ENCODE measurements around the gene PDZRN3. TPM values are rescaled to one million over a fixed set of nuclear protein-coding genes. Genes with fewer than 3 reads are reported as not detected.

PDZRN3 gene
- total RNA-seq, 1 experiment from 2014 or later, result 5.2 TPM

DNA sequence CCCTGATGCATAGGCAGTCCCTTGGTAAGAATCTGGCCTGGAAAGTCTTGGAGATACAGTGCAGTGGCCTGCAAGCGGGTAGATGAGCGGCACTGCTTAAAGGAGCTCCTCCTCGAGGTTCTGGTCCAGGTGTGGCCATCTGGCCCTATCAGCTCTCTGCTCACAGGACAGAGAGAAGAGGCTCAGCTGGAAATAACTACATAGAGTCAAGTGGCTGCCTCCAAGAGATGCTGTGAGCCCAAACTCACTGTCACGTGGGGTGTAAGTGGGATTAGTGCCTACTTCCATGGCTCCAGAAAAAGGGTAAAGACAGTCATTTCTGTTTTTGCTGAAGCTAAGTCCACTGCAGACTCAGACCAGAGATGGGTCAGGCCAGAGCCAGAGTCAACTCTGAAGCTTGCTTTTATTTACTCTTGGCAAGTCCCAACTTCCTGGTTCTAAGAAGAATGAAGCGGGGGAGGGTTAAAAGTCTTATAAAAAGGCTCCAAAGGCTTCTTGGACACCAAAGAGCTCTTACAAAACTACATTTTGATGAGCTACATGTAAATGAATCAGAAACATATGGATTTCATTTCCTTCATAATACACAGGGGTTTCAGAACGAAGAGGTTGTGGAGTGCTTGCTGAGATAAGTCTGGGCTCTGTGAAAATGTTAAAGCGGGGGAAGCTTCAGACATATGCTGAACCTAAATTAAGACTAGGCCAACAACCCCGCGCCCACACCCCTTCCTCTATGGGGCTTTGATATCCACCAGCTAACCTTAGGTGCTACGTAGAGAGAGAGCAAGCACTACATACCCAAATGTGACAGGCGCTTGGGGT, 77.1 kb downstream of the PDZRN3 start:
- no peak for DNase-seq (ENCODE audit: low read depth, low spot score)
- in situ Hi-C loops (cut with HindIII; ENCODE audit: low pct_unique_long_range_greater_than_20kb, low sequenced_read_pairs), result no loop called here

DNA sequence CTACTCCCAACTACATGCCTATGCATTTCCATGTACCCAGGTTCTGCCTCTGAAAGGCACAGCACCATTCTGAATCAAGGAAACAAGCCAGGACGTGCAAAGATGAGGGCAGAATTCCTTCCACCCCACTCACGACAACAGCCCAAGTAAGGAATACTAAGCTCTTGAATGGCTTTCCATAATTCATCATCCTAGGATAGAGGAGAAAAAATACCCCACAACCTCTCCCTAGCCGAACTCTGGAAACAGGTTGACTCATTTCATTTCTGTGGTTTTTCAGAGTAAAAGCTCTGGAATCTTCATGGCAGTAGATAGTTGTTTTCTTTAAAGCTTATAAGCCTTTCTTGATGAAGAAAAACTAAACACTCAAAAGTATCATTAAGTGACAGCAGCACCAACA, 77.8 kb downstream of the PDZRN3 start:
- DNase-seq (ENCODE audit: low read depth, low spot score), result no peak

DNA sequence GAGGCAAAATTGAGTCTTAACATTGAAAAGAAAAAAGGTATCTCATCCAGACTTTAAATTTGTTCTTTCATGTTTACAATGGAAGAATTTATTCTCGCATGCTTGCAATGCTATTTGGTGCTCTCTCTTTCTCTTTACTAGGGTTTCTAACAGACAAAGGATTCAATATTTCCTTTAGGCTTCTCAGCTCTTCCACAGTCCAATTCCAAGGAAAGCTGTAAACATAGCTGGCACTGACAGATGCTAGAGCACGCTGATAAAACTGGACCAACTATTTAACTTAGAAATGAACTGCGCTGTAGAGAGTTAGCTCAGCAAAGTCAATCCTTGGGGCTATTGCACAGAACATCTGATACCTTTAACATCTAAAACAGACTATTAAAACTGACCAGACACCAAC, 81.3 kb downstream of the PDZRN3 start:
- DNase-seq (ENCODE audit: low read depth, low spot score), result no peak
- in situ Hi-C loops (cut with HindIII; ENCODE audit: low pct_unique_long_range_greater_than_20kb, low sequenced_read_pairs), result no loop called here

More for the DNA sequence above, 77.8 kb downstream of the PDZRN3 start:
- in situ Hi-C loops (cut with HindIII; ENCODE audit: low pct_unique_long_range_greater_than_20kb, low sequenced_read_pairs), result no loop called here

DNA sequence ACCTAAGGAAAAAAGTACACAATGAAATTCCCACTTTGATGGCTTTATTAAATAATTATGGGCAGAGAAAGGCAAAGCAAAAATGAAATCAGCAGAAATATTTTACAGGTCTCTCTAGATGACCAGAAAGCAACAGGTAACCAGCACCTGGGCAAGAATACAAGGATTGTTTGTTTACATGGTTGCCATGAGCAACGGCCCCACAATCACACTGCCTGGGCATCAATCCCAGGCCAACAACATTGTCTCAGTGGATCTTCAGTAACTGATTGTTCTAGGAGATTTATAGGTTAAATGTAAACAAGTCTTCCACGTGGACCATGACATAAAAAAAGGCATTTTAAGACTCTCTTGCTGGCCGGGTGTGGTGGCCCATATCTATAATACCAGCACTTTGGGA, 82.6 kb downstream of the PDZRN3 start:
- in situ Hi-C loops (cut with HindIII; ENCODE audit: low pct_unique_long_range_greater_than_20kb, low sequenced_read_pairs), result no loop called here
- DNase-seq (ENCODE audit: low read depth, low spot score), result no peak

DNA sequence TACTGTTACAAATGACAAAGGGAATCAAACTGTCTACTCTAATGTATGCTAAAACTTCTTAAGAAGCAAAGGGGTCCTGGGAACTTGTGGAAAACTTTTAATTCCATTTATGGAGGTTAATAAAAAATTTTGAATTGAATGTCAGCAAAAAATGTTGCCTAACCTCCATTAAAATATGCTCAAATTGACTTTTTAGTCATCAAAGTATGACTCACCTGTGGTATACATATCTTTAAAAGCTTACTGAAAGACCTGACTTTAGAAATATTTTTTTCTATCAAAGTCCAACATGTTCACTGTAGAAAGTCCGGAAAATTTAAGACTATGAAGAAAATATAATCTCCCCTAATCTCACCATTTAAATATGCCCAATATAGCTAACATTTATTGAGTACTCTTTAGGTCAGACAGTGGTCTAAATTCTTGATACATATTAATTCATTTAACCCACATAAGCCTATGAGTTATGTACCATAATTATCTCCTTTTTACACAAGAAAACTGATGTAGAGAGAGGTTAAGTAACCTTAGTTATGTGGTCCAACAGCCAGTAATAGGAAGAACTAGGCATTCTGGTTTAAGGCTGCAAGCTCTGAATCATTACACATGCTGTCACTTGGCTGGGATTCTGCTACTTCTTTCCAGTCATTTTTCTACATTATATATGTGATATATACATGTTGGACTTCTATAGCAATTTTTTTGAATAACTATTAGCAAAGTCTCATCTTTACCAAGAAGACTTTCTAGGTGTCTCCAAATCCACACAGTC, 83.6 kb downstream of the PDZRN3 start:
- in situ Hi-C loops (cut with HindIII; ENCODE audit: low pct_unique_long_range_greater_than_20kb, low sequenced_read_pairs), result no loop called here
- no peak for DNase-seq (ENCODE audit: low read depth, low spot score)

DNA sequence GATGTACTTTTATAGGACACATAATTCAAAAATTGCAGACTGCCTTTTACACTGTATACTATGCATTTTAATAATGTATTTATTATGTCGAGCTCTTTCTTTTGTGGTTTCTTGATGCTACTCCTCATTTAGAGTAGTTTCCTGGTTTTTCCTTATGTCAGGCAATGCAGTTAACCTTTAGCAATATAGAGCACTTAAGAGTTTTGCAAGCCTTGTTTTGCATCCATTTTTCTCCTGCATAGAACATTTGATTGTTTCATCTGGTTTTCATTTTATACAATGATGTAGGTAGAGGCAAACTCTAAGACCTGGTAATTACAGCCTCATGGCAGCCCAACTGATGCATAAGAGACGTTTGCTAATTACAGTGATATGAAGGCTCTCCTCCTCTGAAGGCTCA, 86.3 kb downstream of the PDZRN3 start:
- in situ Hi-C loops (cut with HindIII; ENCODE audit: low pct_unique_long_range_greater_than_20kb, low sequenced_read_pairs), result no loop called here
- DNase-seq (ENCODE audit: low read depth, low spot score), result no peak

DNA sequence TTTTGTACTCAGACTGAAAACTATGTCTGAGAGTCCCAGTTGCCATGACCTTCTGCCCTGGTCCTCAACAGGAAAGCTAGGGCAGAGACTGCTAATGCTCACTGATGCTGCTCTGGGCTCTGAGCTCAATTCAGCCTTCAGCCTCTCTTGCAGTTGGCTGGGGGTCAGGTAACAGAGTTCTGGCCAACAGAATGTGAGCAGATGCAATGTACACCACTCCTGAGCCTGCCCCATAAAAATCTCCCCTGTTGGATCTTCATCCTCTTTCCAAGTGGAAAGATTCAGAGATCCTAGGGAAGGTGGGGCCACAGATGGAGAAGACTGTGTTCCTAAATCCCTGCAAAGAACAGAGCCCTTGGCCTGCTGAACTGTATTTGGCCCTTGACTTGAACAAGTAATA, 87.8 kb downstream of the PDZRN3 start:
- in situ Hi-C loops (cut with HindIII; ENCODE audit: low pct_unique_long_range_greater_than_20kb, low sequenced_read_pairs), result no loop called here
- no peak for DNase-seq (ENCODE audit: low read depth, low spot score)

DNA sequence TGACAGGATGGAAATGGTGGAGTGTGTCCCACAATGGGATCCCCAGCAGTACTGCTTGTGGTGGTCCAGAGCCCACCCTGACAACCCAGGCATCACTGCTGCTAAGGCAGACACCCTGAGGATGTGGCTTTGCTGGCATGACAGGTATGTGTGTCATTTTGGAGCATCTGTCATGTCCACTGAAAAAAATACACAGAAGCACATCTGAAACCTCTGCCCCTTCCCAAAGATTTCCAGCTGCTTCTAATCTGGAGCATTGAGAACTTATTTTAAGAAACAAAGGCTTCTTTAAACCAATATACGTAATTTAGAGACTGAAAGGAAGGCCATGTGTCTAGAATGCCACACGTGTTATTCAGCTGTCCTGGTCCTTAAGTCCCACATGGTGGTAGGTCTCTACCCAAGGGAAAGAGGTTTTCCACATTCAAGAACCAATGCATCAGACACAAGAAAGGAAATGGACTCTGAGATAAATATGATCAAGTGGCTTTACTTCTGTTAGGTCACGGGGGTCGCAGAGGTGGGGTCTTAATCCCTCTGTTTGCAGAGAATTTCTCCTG, 88.3 kb downstream of the PDZRN3 start:
- DNase-seq (ENCODE audit: low read depth, low spot score), result no peak
- in situ Hi-C loops (cut with HindIII; ENCODE audit: low pct_unique_long_range_greater_than_20kb, low sequenced_read_pairs), result no loop called here

DNA sequence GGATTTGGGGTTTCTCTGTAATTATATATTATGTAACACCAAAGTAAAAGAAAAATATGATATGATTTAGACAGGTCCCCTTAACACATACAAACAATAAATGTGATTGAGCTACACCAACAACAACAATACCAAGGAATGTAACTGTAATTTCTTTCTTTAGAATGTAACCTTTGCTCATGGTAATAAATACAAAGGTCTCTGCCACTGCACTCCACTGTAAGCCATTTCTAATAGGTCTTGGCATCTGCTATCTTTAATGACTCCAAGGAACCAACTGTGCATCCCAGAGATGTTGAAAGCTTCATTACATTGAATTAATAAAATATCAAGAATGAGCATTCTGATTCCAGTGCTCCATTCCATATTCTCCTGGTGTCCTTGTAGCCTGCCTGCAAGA, 88.8 kb downstream of the PDZRN3 start:
- no peak for DNase-seq (ENCODE audit: low read depth, low spot score)
- in situ Hi-C loops (cut with HindIII; ENCODE audit: low pct_unique_long_range_greater_than_20kb, low sequenced_read_pairs), result no loop called here

DNA sequence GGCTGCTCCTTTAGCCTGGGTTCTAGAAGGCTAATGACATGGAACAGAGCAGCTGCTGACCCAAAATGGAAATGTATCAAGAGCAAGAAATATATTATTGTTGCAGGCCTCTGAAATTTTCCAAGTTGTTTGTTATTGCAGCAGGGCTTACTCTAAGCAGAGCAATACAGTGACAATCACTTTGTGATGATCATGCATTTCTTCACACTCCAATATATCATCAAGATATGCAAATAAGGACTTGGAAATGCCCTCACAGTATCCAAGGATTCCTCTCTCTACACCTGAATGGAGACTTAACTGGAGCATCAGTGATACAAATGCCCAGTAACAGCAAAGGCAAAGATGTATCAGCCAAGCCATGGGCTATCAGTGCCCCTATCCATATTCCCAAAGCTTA, 89.6 kb downstream of the PDZRN3 start:
- in situ Hi-C loops (cut with HindIII; ENCODE audit: low pct_unique_long_range_greater_than_20kb, low sequenced_read_pairs), result no loop called here
- DNase-seq (ENCODE audit: low read depth, low spot score), result no peak

DNA sequence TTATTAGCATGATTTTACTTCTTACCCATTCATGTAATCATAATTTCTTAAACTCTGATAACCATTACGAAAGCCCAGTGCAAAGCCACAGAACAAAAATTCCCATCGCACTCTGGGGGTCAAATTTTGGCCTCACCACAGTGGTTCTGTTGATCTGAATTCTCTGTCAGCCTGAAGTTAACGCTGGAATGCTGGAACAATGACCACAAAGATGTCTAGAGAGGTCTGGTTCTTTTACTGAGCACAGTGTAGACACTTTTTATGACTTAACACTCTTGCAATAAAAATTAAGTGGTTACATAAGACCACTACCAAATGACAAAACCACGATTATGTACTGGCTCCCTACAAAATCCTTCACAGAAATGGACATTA, 94.7 kb downstream of the PDZRN3 start:
- no peak for DNase-seq (ENCODE audit: low read depth, low spot score)
- in situ Hi-C loops (cut with HindIII; ENCODE audit: low pct_unique_long_range_greater_than_20kb, low sequenced_read_pairs), result no loop called here

DNA sequence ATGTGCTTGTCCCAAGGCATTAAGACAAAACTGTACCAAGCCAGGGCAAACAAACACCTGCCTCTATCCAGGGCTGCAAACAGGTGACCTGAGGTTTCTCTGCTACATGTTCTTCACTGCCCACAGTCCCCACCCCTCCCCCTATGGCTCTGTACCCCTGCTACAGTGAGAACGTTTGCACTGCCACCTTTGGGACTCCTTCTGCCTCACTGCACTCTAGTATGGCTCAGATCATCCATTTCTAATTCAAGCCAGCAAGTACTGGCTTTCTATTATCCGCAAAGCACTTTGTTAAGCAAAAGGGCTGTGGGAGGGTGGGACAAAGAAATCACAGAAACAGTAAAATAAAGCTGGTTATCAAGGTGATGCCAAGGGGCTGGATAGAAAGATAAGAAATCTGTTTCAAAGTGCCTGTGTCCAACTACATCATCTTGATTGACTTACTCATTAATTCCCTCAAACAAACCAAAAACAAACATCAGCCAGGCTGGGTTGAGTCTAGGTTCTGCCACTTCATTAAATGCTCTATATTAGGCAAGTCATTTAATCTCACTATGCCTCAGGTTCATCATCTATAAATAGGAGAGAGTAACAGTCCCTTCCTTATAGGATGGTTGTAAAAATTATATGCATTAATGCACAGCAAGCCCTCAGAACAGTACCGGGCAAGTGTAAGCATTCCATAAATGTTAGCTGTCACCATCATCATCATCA, 95.3 kb downstream of the PDZRN3 start:
- DNase-seq (ENCODE audit: low read depth, low spot score), result no peak
- in situ Hi-C loops (cut with HindIII; ENCODE audit: low pct_unique_long_range_greater_than_20kb, low sequenced_read_pairs), result no loop called here

DNA sequence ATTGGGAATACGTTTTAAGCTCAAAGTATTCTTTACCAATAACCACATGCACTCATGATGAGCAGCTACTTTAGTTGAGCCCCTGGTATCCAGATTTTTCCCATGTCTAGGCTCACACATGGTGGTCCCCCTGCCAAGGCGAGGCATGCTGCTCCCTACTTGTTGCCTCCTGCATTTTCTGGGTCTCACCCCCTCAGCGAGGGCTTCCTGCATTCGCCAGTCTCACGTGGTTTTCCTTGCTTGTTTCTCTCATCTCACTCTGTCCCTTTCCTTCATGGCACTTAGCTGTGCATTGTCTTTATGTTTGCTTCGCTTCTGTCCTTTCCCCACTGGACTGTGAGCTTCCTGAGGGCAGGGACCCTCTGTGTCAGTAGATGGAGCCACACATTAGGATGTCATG, 99.2 kb downstream of the PDZRN3 start:
- DNase-seq (ENCODE audit: low read depth, low spot score), result no peak
- in situ Hi-C loops (cut with HindIII; ENCODE audit: low pct_unique_long_range_greater_than_20kb, low sequenced_read_pairs), result no loop called here

DNA sequence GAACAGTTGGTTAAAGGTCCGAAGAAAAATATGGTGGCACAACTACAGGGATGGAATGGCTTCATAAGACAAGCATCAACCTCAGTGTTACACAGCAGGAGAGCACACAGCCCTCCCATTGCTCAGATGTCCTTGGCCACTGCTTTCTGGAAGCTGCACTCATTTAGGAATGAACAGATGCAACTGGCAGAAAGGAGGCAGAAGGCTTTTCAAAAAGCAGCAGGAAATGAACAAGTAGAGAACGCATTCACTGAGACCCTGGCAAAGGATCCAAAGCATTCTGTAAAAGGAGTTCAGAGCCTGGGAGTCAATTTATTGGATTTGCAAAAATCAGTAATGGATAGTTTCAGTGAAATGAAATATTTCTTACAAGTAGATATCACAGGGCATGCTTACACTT, 101.1 kb downstream of the PDZRN3 start:
- in situ Hi-C loops (cut with HindIII; ENCODE audit: low pct_unique_long_range_greater_than_20kb, low sequenced_read_pairs), result loop anchor here (25.0 kb wide), 1 partner anchor 239 kb away; no protein-coding TSS in a partner anchor
- no peak for DNase-seq (ENCODE audit: low read depth, low spot score)

DNA sequence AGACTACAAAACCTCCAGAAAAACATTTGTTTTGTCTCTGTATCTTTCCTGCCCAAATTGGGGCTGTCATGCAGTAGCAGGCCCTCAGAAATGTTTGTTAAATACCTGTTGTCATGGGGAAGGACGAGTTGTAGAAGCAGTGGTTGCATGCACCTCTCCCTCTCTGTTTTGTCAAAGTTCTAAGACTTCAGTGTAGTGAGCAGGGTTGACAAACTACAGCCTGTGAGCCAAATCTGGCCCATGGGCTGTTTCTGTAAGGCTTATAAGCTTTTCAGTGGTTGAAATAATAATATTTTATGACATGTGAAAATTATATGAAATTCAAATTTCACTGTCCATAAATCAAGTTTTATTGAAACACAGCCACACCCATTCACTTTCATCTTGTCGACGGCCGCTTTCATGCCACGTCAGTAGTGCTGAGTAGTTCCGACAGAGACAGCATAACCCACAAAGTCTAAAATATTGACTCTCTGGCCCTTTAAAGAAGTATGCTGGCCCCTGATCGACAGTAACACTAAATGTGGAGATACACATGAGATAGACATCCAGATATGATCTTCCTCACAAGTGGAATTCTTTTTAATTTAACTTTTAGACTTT, 102.9 kb downstream of the PDZRN3 start:
- in situ Hi-C loops (cut with HindIII; ENCODE audit: low pct_unique_long_range_greater_than_20kb, low sequenced_read_pairs), result loop anchor here (25.0 kb wide), 1 partner anchor 240 kb away; no protein-coding TSS in a partner anchor
- no peak for DNase-seq (ENCODE audit: low read depth, low spot score)

DNA sequence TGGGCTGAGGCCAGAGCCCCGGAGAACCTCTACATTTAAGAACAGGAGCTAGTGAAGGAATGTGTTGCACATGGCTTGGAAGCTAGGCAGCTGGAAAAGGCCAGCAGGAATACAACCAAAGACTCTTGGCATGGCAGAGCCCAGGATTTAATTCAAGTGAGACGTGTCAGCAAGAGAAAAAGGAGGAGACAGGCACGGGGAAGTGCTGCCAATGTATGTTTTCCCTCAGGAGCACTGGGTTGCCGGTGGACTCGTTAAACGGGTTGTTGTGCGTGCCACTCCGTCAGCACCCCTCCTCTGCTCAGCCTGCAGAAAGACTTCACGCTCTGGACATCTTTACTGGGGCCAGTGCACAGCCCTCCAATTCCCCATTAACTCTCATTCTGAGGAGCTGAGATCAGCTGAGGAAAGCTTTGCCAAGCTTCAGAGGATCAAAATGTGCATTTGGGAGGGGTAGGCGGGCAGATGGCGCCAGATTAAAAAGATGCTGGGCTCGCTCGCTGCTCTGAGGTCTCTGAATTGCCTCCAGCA, 103.7 kb downstream of the PDZRN3 start:
- DNase-seq (ENCODE audit: low read depth, low spot score), result no peak
- in situ Hi-C loops (cut with HindIII; ENCODE audit: low pct_unique_long_range_greater_than_20kb, low sequenced_read_pairs), result loop anchor here (25.0 kb wide), 1 partner anchor 241 kb away; no protein-coding TSS in a partner anchor

DNA sequence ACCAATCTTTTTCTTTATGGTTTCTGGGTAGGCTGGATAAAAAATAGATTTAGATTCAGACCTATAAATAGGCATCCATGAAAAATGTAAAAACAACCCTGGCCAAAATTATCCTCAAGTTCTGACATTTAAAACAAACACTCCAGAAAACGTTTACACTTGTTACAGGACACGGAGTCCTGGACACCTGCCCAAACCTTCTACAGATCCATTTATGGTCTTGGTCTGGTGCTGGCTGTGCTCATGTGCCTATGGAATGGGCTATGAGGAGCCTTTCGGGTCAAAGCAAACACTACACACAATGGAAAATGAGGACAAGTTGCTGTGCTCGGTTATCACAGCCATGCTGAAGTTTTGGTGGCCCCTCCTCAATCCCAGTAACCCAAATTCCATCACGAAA, 108.1 kb downstream of the PDZRN3 start:
- in situ Hi-C loops (cut with HindIII; ENCODE audit: low pct_unique_long_range_greater_than_20kb, low sequenced_read_pairs), result loop anchor here (25.0 kb wide), 1 partner anchor 246 kb away; no protein-coding TSS in a partner anchor
- DNase-seq (ENCODE audit: low read depth, low spot score), result no peak

Measured in SK-MEL-5 (cell line).